LNCAP (cell line): ENCODE results near the gene COL6A3.

Experiments
- CTCF ChIP-seq: fragments of 450-650 bp; IDR thresholded peaks from 2 replicates; pipeline ENCODE4 v1.5.1; 2017; ENCODE audit warnings: mild to moderate bottlenecking

COL6A3 gene

GRCh38 chr2:237408335-237409000, 5.5 kb downstream of the COL6A3 start:
- no peak for TF ChIP-seq CTCF

- no peak for TF ChIP-seq CTCF
Observed at GRCh38 chr2:237407700-237408099, 6.3 kb downstream of the COL6A3 start.

- no peak for TF ChIP-seq CTCF
Observed at GRCh38 chr2:237406371-237406895, 7.5 kb downstream of the COL6A3 start.

GRCh38 chr2:237405605-237406004, 8.4 kb downstream of the COL6A3 start:
- no peak for TF ChIP-seq CTCF

- no peak for TF ChIP-seq CTCF
Observed at GRCh38 chr2:237405006-237405559, 8.9 kb downstream of the COL6A3 start.

- no peak for TF ChIP-seq CTCF
Observed at GRCh38 chr2:237404413-237404812, 9.6 kb downstream of the COL6A3 start.

GRCh38 chr2:237403024-237403882, 10.7 kb downstream of the COL6A3 start:
- no peak for TF ChIP-seq CTCF
